ENCODE data around the gene RHOJ. TPM values are rescaled to one million over a fixed set of nuclear protein-coding genes. Genes with fewer than 3 reads are reported as not detected.

The RHOJ gene
- total RNA-seq (2022; extraction: Qiagen RNA extraction; ENCODE audit: low read depth): not detected in 5 replicates

GRCh38 chr14:63204407-63205043, at the start of gene RHOJ:
TSS of gene RHOJ (plus strand) at chr14:63204443. CDS start at chr14:63204870, 427 bp downstream.

GRCh38 chr14:63318835-63319234, 114.6 kb downstream of the RHOJ start, which contains the start of gene GPHB5:
TSS of gene GPHB5 (minus strand) at chr14:63318935. CDS start at chr14:63317849, 1,086 bp downstream.

Other genes starting within 250 kb of the RHOJ start
- not detected in 5 replicates for gene KCNH5, start 159.0 kb upstream of the RHOJ start, total RNA-seq (2022; extraction: Qiagen RNA extraction; ENCODE audit: low read depth)
- not detected in 5 replicates for gene GPHB5, start 114.5 kb downstream of the RHOJ start, total RNA-seq (2022; extraction: Qiagen RNA extraction; ENCODE audit: low read depth)